HG02884 (cell line): ENCODE data around the gene EIF4G2.
A peak's percentile ranks its signal among the peaks of the same experiment; 100 is the strongest.

Source experiments
- ATAC-seq: cut with Tn5 transposase; IDR thresholded peaks from one replicate; pipeline ENCODE4 v1.9.1; 2021; ENCODE audit warnings: mild to moderate bottlenecking, moderate library complexity; ENCODE audit not compliant: unreplicated experiment

The EIF4G2 gene

DNA sequence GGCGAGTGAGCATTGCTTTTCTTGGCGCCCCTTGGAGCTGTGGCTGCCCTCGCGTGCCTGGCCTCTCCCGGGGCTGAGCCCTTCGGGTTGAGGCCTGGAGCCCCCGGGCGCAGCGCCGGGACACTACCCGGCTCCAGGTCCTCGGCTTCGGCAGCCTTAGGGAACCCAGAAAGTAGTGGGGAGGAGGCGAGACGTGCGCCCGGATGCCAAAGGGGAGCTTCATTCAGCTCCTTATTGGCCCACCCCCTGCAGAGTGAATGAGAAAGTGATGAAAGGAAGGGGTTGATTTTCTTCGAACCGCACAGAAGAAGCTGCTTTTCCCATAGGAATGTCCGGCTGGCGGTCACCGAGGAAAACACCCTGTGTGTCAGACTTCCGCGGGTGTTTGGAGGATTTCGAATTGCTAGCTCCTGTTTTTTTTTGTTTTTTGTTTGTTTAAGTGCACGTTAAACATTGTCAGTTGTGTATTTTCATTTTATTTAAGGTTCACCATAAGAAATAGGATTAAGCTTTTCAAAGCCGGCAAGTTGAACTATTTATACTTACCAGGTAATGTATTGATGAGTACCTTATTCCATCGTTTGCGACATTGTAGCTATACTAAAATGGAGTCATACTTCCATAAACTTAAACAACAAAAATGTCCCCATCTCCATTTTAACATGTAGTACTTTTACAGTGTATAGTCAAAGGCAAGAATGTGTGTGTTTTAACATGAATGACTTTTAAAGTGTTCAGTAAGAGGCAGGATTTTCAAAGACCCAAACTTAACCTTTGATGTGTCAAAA lies 841 bp upstream of the EIF4G2 start:
- peak; percentile 15 for ATAC-seq

DNA sequence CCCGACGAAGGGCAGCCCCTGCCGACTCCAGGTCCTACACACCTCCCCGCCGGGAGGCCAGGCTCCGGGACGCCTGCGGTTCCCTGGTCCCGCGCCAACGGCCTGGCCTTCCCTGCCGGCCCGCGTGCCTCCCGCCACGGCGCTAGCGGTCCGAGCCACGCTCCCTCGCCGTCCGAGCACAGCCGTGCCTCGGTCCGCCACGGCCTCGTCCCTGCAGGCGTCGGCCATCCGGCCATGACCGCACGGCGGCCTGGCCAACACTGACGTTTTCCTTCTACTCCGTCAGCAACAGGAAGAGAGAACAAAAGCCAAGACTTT lies 532 bp downstream of the EIF4G2 start:
- peak; percentile 4 for ATAC-seq

- peak; percentile 2 for ATAC-seq
These were observed 1.1 kb downstream of the EIF4G2 start for GRCh38 chr11:10807493-10808234.

GRCh38 chr11:10806206-10806605 lies 2.5 kb downstream of the EIF4G2 start:
- ATAC-seq, result no peak

GRCh38 chr11:10805741-10806140 lies 3.0 kb downstream of the EIF4G2 start:
- no peak for ATAC-seq

DNA sequence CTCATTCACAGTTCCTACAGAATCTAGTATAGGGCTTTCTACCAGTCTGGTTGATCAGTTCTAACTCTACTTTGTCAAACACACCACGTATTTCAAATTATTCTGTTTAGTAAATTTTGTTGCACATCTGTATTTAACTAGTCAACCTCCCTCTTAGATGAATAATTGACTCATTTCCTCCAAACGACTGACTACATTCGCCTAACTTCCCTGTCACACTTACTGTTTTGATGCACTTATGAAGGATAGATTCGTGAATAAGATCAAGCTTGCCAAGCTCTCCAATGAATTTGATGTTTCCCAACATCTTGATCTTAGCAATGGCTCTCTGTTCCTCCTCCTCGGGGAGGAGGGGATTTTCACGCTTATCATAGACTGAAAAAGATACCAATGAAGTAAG lies 5.0 kb downstream of the EIF4G2 start:
- ATAC-seq, result no peak

- ATAC-seq, result no peak
These were observed 8.4 kb downstream of the EIF4G2 start for GRCh38 chr11:10800292-10800691.

DNA sequence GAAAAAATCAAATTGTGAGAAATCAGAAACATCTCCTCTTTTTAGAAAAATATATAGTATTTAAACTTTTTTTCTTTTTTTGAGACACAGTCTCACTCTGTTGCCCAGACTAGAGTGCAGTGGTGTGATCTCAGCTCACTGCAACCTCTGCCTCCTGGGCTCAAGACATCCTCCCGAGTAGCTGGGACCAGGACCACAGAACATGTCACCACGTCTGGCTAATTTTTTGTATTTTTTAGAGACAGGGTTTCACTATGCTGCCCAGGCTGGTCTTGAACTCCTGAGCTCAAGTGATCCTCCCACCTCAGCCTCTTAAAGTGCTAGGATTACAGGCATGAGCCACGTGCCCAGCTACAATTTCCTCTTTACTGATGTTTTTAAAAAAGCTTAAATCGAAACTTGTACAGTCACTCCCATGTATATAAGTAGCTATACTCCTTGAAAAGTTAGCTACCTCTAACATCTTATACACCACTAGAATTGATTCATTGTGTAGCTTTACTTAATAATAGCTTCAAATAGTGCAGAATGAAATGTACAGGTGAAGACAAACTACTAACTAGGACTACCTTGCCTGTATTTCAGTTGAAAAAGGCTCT lies 10.3 kb downstream of the EIF4G2 start:
- no peak for ATAC-seq

DNA sequence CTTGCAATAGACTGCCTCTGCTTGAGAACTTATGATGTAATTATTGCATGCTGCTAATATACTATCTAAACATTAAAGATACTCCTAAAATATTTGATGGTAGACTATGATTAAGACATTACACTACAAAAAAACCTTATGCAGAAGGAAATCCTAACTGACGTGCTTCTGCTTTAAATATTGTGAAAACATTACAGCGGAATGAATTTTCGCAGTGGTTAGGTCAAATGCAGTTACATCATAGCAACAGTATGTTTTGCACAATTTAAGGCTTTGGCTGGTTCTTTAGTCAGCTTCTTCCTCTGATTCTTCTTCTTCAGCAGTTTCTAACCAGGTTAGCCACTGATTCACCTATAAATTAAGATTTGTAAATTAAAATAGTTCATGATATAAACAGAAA lies 11.2 kb downstream of the EIF4G2 start:
- ATAC-seq, result no peak

- ATAC-seq, result no peak
These were observed 11.7 kb downstream of the EIF4G2 start for GRCh38 chr11:10797001-10797400.

GRCh38 chr11:10796191-10796590 lies 12.5 kb downstream of the EIF4G2 start:
- no peak for ATAC-seq

- ATAC-seq, result no peak
These were observed 15.1 kb downstream of the EIF4G2 start for GRCh38 chr11:10793470-10794255.

GRCh38 chr11:10792385-10793068 lies 16.2 kb downstream of the EIF4G2 start:
- ATAC-seq, result peak; percentile 94

- no peak for ATAC-seq
These were observed 22.3 kb downstream of the EIF4G2 start for GRCh38 chr11:10786451-10786850.

DNA sequence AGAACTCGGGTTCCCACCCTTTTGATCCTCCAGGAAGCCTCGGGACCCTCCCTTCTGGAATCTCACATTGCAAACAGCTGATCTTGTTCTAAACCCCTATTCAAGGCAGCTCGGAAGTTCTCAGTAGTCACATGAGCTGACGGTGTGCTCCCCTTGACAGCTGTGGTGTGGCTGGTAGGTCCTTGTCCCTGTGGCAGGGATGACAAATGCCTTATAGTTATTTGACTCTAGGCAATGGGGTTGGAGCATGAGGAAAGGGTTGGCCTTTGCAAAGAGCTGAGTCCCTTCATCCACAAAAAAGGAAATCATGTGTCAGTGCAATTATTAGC lies 23.6 kb downstream of the EIF4G2 start:
- ATAC-seq, result no peak

GRCh38 chr11:10784232-10785145 lies 24.2 kb downstream of the EIF4G2 start:
- ATAC-seq, result no peak

- ATAC-seq, result no peak
These were observed 28.7 kb downstream of the EIF4G2 start for GRCh38 chr11:10780040-10780439.

GRCh38 chr11:10779086-10779485 lies 29.6 kb downstream of the EIF4G2 start:
- ATAC-seq, result no peak

GRCh38 chr11:10778217-10778970 lies 30.3 kb downstream of the EIF4G2 start:
- no peak for ATAC-seq
